T-helper 17 cell (primary cell): ENCODE results near the gene KCNK1. TPM values are rescaled to one million over a fixed set of nuclear protein-coding genes. Genes with fewer than 3 reads are reported as not detected.

Experiments
- ATAC-seq: fragments of 150-1000 bp; cut with Tn5 transposase; 2 replicates; pipeline ENCODE4 v1.10.0; 2021; ENCODE audit warnings: mild to moderate bottlenecking, moderate library complexity
- DNase-seq, 3 donors: peaks; one replicate each; pipeline versions ENCODE4 v3.0.0 to v3.0.0-alpha.2; 2020 to 2021
- H3K9me3 ChIP-seq: one replicate; pipeline ENCODE4 v1.7.0; 2013; ENCODE audit warnings: low read length, mild to moderate bottlenecking; ENCODE audit not compliant: control insufficient read depth, poor library complexity, severe bottlenecking
- H3K27ac Mint-ChIP-seq: one replicate; pipeline ENCODE4 v1.8.0; 2022; ENCODE audit warnings: mild to moderate bottlenecking, moderate library complexity, mixed read lengths
- H3K27me3 Mint-ChIP-seq: one replicate; pipeline ENCODE4 v1.8.0; 2022; ENCODE audit warnings: mixed read lengths
- H3K36me3 Mint-ChIP-seq: one replicate; pipeline ENCODE4 v1.8.0; 2022; ENCODE audit warnings: low read depth, mixed read lengths
- H3K4me1 Mint-ChIP-seq: one replicate; pipeline ENCODE4 v1.8.0; 2022; ENCODE audit warnings: mild to moderate bottlenecking, mixed read lengths
- H3K4me3 Mint-ChIP-seq: one replicate; pipeline ENCODE4 v1.8.0; 2022; ENCODE audit warnings: mild to moderate bottlenecking, moderate library complexity, mixed read lengths
- total RNA-seq, 4 donors: library from RNA in 2 of 4; stranded (reverse) in 2 of 4; gene quantifications; one replicate each; pipeline ENCODE4 v1.2.3 and lab custom pipeline; 2022 to 2026

KCNK1 gene
- total RNA-seq, 2 donors from 2014 or later: 0.73 TPM; not detected in 1

GRCh38 chr1:233654658-233655280 lies 40.9 kb downstream of the KCNK1 start:
- H3K27ac Mint-ChIP-seq: no peak overlapping the region
- DNase-seq (no peak), ATAC-seq (no peak)
- H3K36me3 Mint-ChIP-seq: no peaks in the 10 kb centered on the region
- no peaks in the 10 kb centered on the region for H3K9me3 ChIP-seq
- no peak overlapping the region for H3K4me3 Mint-ChIP-seq
- H3K4me1 Mint-ChIP-seq: no peaks in the 10 kb centered on the region
- H3K27me3 Mint-ChIP-seq: peaks cover 25% of the 10 kb centered on the region

GRCh38 chr1:233655301-233655740 lies 41.4 kb downstream of the KCNK1 start:
- no peak for DNase-seq
- H3K4me3 Mint-ChIP-seq: no peak overlapping the region
- H3K9me3 ChIP-seq: no peaks in the 10 kb centered on the region
- H3K4me1 Mint-ChIP-seq: no peaks in the 10 kb centered on the region
- no peak overlapping the region for H3K27ac Mint-ChIP-seq
- ATAC-seq: no peak
- no peaks in the 10 kb centered on the region for H3K36me3 Mint-ChIP-seq
- H3K27me3 Mint-ChIP-seq: peaks cover 25% of the 10 kb centered on the region

GRCh38 chr1:233656032-233656635 lies 42.2 kb downstream of the KCNK1 start:
- Mint-ChIP-seq H3K4me1 (no peaks in the 10 kb centered on the region), H3K27ac (no peak overlapping the region), H3K27me3 (peaks cover 25% of the 10 kb centered on the region), H3K36me3 (no peaks in the 10 kb centered on the region), H3K4me3 (no peak overlapping the region)
- H3K9me3 ChIP-seq: no peaks in the 10 kb centered on the region
- ATAC-seq (no peak), DNase-seq (no peak)

- H3K36me3 Mint-ChIP-seq: no peaks in the 10 kb centered on the region
- no peaks in the 10 kb centered on the region for H3K9me3 ChIP-seq
- H3K27me3 Mint-ChIP-seq: peaks cover 25% of the 10 kb centered on the region
- H3K4me3 Mint-ChIP-seq: no peak overlapping the region
- H3K27ac Mint-ChIP-seq: no peak overlapping the region
- H3K4me1 Mint-ChIP-seq: no peaks in the 10 kb centered on the region
- no peak for ATAC-seq
- no peak for DNase-seq
These were observed 42.8 kb downstream of the KCNK1 start for GRCh38 chr1:233656687-233657086.

- no peak for ATAC-seq
- Mint-ChIP-seq H3K27me3 (peaks cover 25% of the 10 kb centered on the region), H3K27ac (no peak overlapping the region), H3K36me3 (no peaks in the 10 kb centered on the region), H3K4me3 (no peak overlapping the region), H3K4me1 (no peaks in the 10 kb centered on the region)
- no peak for DNase-seq
- no peaks in the 10 kb centered on the region for H3K9me3 ChIP-seq
These were observed 43.6 kb downstream of the KCNK1 start for GRCh38 chr1:233657466-233657865.

- Mint-ChIP-seq H3K36me3 (no peaks in the 10 kb centered on the region), H3K4me3 (no peak overlapping the region), H3K27ac (no peak overlapping the region), H3K27me3 (peaks cover 18% of the 10 kb centered on the region), H3K4me1 (no peaks in the 10 kb centered on the region)
- ATAC-seq: no peak
- no peak for DNase-seq
- no peaks in the 10 kb centered on the region for H3K9me3 ChIP-seq
These were observed 45.6 kb downstream of the KCNK1 start for GRCh38 chr1:233659495-233659894.

- H3K27me3 Mint-ChIP-seq: peaks cover 8% of the 10 kb centered on the region
- no peaks in the 10 kb centered on the region for H3K4me1 Mint-ChIP-seq
- no peak overlapping the region for H3K27ac Mint-ChIP-seq
- H3K9me3 ChIP-seq: no peaks in the 10 kb centered on the region
- H3K4me3 Mint-ChIP-seq: no peak overlapping the region
- no peak for DNase-seq
- ATAC-seq: no peak
- no peaks in the 10 kb centered on the region for H3K36me3 Mint-ChIP-seq
These were observed 47.7 kb downstream of the KCNK1 start for GRCh38 chr1:233661376-233662159.

- DNase-seq (no peak), ATAC-seq (no peak)
- Mint-ChIP-seq H3K36me3 (no peaks in the 10 kb centered on the region), H3K27ac (no peak overlapping the region), H3K4me1 (no peaks in the 10 kb centered on the region), H3K4me3 (no peak overlapping the region), H3K27me3 (no peaks in the 10 kb centered on the region)
- H3K9me3 ChIP-seq: no peaks in the 10 kb centered on the region
These were observed 48.8 kb downstream of the KCNK1 start for GRCh38 chr1:233662575-233663304.

GRCh38 chr1:233664253-233664652 lies 50.3 kb downstream of the KCNK1 start:
- no peaks in the 10 kb centered on the region for H3K4me1 Mint-ChIP-seq
- H3K9me3 ChIP-seq: no peaks in the 10 kb centered on the region
- no peaks in the 10 kb centered on the region for H3K27me3 Mint-ChIP-seq
- H3K36me3 Mint-ChIP-seq: no peaks in the 10 kb centered on the region
- no peak overlapping the region for H3K4me3 Mint-ChIP-seq
- DNase-seq: no peak
- no peak overlapping the region for H3K27ac Mint-ChIP-seq
- ATAC-seq: no peak

GRCh38 chr1:233664804-233665574 lies 51.1 kb downstream of the KCNK1 start:
- no peaks in the 10 kb centered on the region for H3K9me3 ChIP-seq
- Mint-ChIP-seq H3K27me3 (no peaks in the 10 kb centered on the region), H3K4me3 (no peak overlapping the region), H3K27ac (no peak overlapping the region), H3K4me1 (no peaks in the 10 kb centered on the region), H3K36me3 (no peaks in the 10 kb centered on the region)
- DNase-seq (no peak), ATAC-seq (no peak)

GRCh38 chr1:233665575-233666270 lies 51.8 kb downstream of the KCNK1 start:
- H3K9me3 ChIP-seq: no peaks in the 10 kb centered on the region
- ATAC-seq (no peak), DNase-seq (no peak)
- H3K27ac Mint-ChIP-seq: no peak overlapping the region
- no peaks in the 10 kb centered on the region for H3K4me1 Mint-ChIP-seq
- H3K4me3 Mint-ChIP-seq: no peak overlapping the region
- H3K27me3 Mint-ChIP-seq: no peaks in the 10 kb centered on the region
- H3K36me3 Mint-ChIP-seq: no peaks in the 10 kb centered on the region

- H3K36me3 Mint-ChIP-seq: no peaks in the 10 kb centered on the region
- H3K27me3 Mint-ChIP-seq: peaks cover 7% of the 10 kb centered on the region
- ATAC-seq (no peak), DNase-seq (no peak)
- no peaks in the 10 kb centered on the region for H3K4me1 Mint-ChIP-seq
- no peak overlapping the region for H3K4me3 Mint-ChIP-seq
- H3K27ac Mint-ChIP-seq: no peak overlapping the region
- H3K9me3 ChIP-seq: no peaks in the 10 kb centered on the region
These were observed 53.8 kb downstream of the KCNK1 start for GRCh38 chr1:233667741-233668140.
